Activated naive CD8-positive, alpha-beta T cell treated with anti-CD3 and anti-CD28 coated beads, Interleukin-2, amount 50 U/mL, for 24 hours (primary cell): Measurements from ENCODE around the gene ZNF800.
A peak's percentile ranks its signal among the peaks of the same experiment; 100 is the strongest.
"Not testable (repeated sequence)": the region's sequence is repeated elsewhere in the genome, so short reads cannot be mapped to it uniquely, and the experiment has no call there.

Experiments
- ATAC-seq: fragments of 150-1000 bp; cut with Tn5 transposase; one replicate; pipeline ENCODE4 v1.10.0; 2021
- DNase-seq: peaks from one replicate; pipeline ENCODE4 v3.0.0; 2021
- H3K27ac Mint-ChIP-seq: one replicate; pipeline ENCODE4 v1.8.0; 2021; ENCODE audit warnings: mild to moderate bottlenecking, mixed read lengths
- H3K27me3 Mint-ChIP-seq: one replicate; pipeline ENCODE4 v1.8.0; 2021; ENCODE audit warnings: mixed read lengths
- H3K36me3 Mint-ChIP-seq: one replicate; pipeline ENCODE4 v1.8.0; 2021; ENCODE audit warnings: low read depth, mixed read lengths
- H3K4me1 Mint-ChIP-seq: one replicate; pipeline ENCODE4 v1.8.0; 2021; ENCODE audit warnings: mixed read lengths
- H3K4me3 Mint-ChIP-seq: one replicate; pipeline ENCODE4 v1.8.0; 2021; ENCODE audit warnings: mild to moderate bottlenecking, moderate library complexity, mixed read lengths
- H3K9me3 Mint-ChIP-seq: one replicate; pipeline ENCODE4 v1.8.0; 2021; ENCODE audit warnings: mixed read lengths

Gene ZNF800

DNA sequence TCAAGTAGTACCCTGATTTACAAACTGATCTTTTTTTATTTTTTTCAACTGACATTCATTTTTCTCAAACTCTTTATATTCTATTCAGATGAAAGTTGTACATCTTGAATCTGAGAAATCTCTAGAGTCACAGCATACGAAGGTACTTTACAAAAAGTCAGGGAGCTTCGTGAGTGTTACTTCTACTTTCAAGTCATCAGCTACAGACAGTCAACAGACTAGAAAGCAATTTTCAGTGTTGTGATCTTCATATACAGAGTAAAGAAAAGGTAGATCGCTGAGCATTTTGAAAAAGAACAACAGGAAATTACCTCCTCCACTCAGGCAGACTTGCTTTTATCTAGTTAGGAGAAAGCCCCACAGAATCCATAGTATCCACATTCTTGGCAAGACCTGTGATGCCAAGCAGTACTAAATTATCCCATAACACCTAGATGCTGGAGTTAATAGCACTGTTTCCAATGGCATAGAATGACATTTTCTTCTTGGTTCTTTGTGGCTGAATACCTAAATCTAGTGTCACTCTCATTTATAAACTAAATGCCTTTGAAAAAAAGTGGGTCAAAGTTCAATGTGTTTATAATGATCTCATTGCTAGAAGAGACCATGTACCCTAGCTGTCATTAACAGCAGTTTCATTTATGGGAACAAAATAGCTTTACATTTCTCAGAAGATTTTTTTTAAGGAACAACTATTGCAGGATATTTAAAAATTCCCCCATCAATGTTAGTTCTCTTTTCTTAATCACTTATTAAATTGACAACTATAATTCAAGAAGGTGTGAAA is 12.0 kb upstream of the ZNF800 start:
- H3K27ac Mint-ChIP-seq, result peak overlapping the region; percentile 12
- no peak for DNase-seq
- no peaks in the 10 kb centered on the region for H3K36me3 Mint-ChIP-seq
- H3K4me1 Mint-ChIP-seq, result peaks cover 26% of the 10 kb centered on the region
- peak overlapping the region; percentile 43 for H3K4me3 Mint-ChIP-seq
- peaks cover 1% of the 10 kb centered on the region for H3K27me3 Mint-ChIP-seq
- H3K9me3 Mint-ChIP-seq, result no peaks in the 10 kb centered on the region
- ATAC-seq, result no peak

GRCh38 chr7:127396184-127396583 is 3.7 kb upstream of the ZNF800 start:
- DNase-seq, result peak; percentile 36
- Mint-ChIP-seq H3K27ac (no peak overlapping the region), H3K9me3 (peaks cover 12% of the 10 kb centered on the region), H3K4me1 (peaks cover 36% of the 10 kb centered on the region), H3K36me3 (peaks cover 4% of the 10 kb centered on the region), H3K27me3 (peaks cover 2% of the 10 kb centered on the region), H3K4me3 (no peak overlapping the region)
- ATAC-seq, result no peak

DNA sequence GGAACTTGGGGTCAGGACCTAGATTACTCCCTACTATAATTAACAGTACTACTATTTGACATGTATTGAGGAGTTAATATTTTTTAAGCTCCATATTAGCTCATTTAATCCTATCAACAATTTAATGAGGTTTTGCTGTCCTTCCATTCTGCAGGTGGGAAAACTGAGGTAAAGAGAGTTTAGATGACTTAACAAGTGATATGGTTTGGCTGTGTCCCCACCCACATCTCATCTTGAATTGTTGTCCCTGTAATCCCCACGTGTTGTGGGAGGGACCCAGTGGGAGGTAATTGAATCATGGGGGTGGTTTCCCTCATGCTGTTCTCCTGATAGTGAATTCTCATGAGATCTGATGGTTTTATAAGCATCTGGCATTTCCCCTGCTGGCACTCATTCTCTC is 2.6 kb upstream of the ZNF800 start:
- ATAC-seq, result not testable (repeated sequence)

GRCh38 chr7:127393368-127394058 is 1.0 kb upstream of the ZNF800 start:
- ATAC-seq (no peak), DNase-seq (peak; percentile 21)
- Mint-ChIP-seq H3K4me3 (peak overlapping the region; percentile 95), H3K27me3 (no peaks in the 10 kb centered on the region), H3K4me1 (peaks cover 62% of the 10 kb centered on the region), H3K9me3 (peaks cover 12% of the 10 kb centered on the region), H3K27ac (peak overlapping the region; percentile 98), H3K36me3 (peaks cover 25% of the 10 kb centered on the region)

More for the DNA sequence above, 2.6 kb upstream of the ZNF800 start:
- H3K9me3 Mint-ChIP-seq, result peaks cover 12% of the 10 kb centered on the region
- H3K27ac Mint-ChIP-seq, H3K27me3 Mint-ChIP-seq, DNase-seq, H3K4me3 Mint-ChIP-seq: not testable (repeated sequence)
- peaks cover 47% of the 10 kb centered on the region for H3K4me1 Mint-ChIP-seq
- H3K36me3 Mint-ChIP-seq, result peaks cover 13% of the 10 kb centered on the region

DNA sequence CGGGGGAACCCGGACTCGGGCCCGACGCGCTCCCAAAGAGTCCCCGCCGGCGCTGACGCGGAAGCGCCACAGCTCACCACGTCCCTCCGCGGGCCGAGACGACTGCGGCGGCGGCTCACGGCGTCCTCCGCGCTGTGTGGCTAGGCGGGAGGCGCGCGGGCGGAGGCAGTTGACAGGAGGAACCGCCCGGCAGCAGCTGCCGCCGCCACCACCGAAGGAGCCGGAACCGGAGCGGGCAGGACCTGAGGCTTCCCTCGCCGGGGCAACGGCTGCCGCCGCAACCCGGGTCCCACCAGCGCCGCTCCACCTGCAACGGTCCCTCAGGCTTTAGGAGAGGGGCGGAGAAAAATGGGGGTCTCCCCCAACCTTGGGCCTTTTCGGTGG is 334 bp downstream of the ZNF800 start:
- Mint-ChIP-seq H3K36me3 (peaks cover 36% of the 10 kb centered on the region), H3K9me3 (peaks cover 12% of the 10 kb centered on the region), H3K4me1 (peaks cover 72% of the 10 kb centered on the region), H3K27ac (peak overlapping the region; percentile 98), H3K4me3 (peak overlapping the region; percentile 95), H3K27me3 (no peaks in the 10 kb centered on the region)
- ATAC-seq (peak; percentile 63), DNase-seq (peak; percentile 73)

DNA sequence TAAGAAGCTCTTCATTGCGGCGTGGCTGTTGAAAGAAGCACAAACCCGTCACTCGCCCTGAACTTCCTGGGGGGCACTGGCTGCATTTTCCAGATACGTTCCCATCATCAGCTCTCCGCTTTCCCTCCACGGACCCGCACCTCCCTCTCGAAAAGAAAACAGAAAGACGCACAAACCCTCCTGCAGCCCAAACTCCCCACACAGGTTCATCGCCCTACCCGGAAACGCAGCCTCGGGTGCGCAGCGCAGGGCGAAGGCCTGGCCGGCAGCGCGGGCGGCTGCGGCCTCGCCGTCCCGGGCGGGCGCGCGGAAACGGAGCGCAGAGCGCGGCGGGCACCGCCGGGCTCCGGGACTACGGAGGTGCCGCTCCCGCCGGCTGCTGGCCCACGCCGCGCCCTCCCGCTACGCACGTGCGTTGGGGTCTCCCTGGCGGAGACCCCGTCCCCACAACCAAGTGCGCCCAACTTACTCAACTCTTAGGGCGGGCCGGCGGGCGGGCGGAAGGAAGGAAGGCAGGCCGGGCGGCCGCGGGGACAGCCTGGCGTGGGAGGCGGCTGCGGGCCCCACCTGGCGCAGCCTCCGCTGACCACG is 822 bp downstream of the ZNF800 start:
- ATAC-seq, result peak; percentile 22
- peak overlapping the region; percentile 95 for H3K4me3 Mint-ChIP-seq
- peak overlapping the region; percentile 98 for H3K27ac Mint-ChIP-seq
- no peaks in the 10 kb centered on the region for H3K27me3 Mint-ChIP-seq
- peak; percentile 48 for DNase-seq
- H3K36me3 Mint-ChIP-seq, result peaks cover 37% of the 10 kb centered on the region
- H3K4me1 Mint-ChIP-seq, result peaks cover 72% of the 10 kb centered on the region
- H3K9me3 Mint-ChIP-seq, result peaks cover 12% of the 10 kb centered on the region

- no peaks in the 10 kb centered on the region for H3K27me3 Mint-ChIP-seq
- ATAC-seq (no peak), DNase-seq (no peak)
- peaks cover 40% of the 10 kb centered on the region for H3K36me3 Mint-ChIP-seq
- H3K9me3 Mint-ChIP-seq, result peaks cover 8% of the 10 kb centered on the region
- peak overlapping the region; percentile 95 for H3K4me3 Mint-ChIP-seq
- H3K4me1 Mint-ChIP-seq, result peaks cover 72% of the 10 kb centered on the region
- peak overlapping the region; percentile 98 for H3K27ac Mint-ChIP-seq
Observed at GRCh38 chr7:127390817-127391590, 1.5 kb downstream of the ZNF800 start.

GRCh38 chr7:127390186-127390816 is 2.2 kb downstream of the ZNF800 start:
- peaks cover 68% of the 10 kb centered on the region for H3K4me1 Mint-ChIP-seq
- no peak for DNase-seq
- H3K9me3 Mint-ChIP-seq, result peaks cover 1% of the 10 kb centered on the region
- H3K4me3 Mint-ChIP-seq, result peak overlapping the region; percentile 95
- H3K27ac Mint-ChIP-seq, result peak overlapping the region; percentile 98
- H3K36me3 Mint-ChIP-seq, result peaks cover 43% of the 10 kb centered on the region
- H3K27me3 Mint-ChIP-seq, result no peaks in the 10 kb centered on the region
- no peak for ATAC-seq

DNA sequence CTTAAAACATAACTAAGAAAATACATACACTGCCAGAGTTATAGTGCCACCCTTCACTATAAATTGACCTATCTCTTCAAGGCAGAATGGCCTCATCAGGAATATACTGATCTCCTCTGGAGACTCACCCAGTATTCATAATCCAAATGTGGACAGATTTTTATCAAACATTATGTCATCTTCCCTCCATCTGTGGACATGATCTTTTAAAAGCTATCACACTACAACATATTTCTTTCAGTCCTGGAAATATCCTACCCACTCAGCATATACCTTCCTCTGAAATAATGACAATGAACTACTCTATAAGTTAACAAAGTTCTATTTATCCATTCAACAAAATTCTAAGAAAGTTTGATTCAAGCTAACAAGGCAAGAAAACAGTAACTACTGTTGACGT is 3.2 kb downstream of the ZNF800 start:
- DNase-seq, result no peak
- Mint-ChIP-seq H3K4me3 (peak overlapping the region; percentile 56), H3K9me3 (no peaks in the 10 kb centered on the region), H3K36me3 (peaks cover 49% of the 10 kb centered on the region), H3K4me1 (peaks cover 68% of the 10 kb centered on the region), H3K27me3 (no peaks in the 10 kb centered on the region), H3K27ac (no peak overlapping the region)
- no peak for ATAC-seq

GRCh38 chr7:127387974-127388373 is 4.5 kb downstream of the ZNF800 start:
- Mint-ChIP-seq H3K4me3 (peak overlapping the region; percentile 4), H3K9me3 (no peaks in the 10 kb centered on the region), H3K27me3 (no peaks in the 10 kb centered on the region), H3K4me1 (peaks cover 69% of the 10 kb centered on the region), H3K27ac (no peak overlapping the region), H3K36me3 (peaks cover 56% of the 10 kb centered on the region)
- DNase-seq, result no peak
- ATAC-seq, result no peak

DNA sequence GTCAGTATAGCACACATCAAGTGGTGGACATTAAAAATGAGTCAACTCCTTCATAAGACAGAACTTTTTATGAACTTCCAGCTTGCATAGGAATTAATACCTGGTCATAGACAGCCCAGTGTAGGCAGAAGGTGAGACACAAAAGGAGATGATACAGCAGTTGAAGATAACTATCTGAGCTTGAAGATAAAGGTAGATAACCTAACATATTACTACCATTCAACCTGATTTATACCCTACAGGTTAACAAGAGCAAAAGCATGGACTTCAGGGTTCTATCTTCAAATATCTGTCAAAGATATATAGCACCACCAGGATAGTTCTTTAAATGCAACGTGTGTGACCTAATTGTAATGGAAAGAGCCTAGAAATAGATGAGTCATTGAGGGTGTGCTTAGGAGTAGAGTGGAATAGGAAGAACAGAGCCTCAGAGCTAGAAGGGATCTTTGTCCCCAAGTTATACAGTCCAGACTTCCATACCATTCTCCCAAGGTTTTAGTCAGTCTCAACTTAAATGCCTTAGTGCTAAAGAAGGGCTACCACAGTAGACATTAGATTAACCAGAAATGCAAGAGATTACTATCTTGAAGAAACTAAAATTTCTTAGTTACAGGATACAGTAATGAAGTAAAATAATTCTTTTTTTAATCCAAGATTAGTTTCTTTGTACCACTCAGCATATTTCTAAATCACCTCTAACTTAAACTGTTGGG is 9.2 kb downstream of the ZNF800 start:
- H3K4me3 Mint-ChIP-seq, result no peak overlapping the region
- peak overlapping the region; percentile 69 for H3K27ac Mint-ChIP-seq
- peak; percentile 46 for ATAC-seq
- peaks cover 74% of the 10 kb centered on the region for H3K4me1 Mint-ChIP-seq
- no peaks in the 10 kb centered on the region for H3K27me3 Mint-ChIP-seq
- DNase-seq, result no peak
- H3K36me3 Mint-ChIP-seq, result peaks cover 53% of the 10 kb centered on the region
- no peaks in the 10 kb centered on the region for H3K9me3 Mint-ChIP-seq

- no peak overlapping the region for H3K4me3 Mint-ChIP-seq
- H3K27ac Mint-ChIP-seq, result peak overlapping the region; percentile 69
- H3K9me3 Mint-ChIP-seq, result no peaks in the 10 kb centered on the region
- DNase-seq (no peak), ATAC-seq (peak; percentile 46)
- H3K4me1 Mint-ChIP-seq, result peaks cover 75% of the 10 kb centered on the region
- peaks cover 53% of the 10 kb centered on the region for H3K36me3 Mint-ChIP-seq
- no peaks in the 10 kb centered on the region for H3K27me3 Mint-ChIP-seq
Observed at GRCh38 chr7:127382301-127383085, 10.0 kb downstream of the ZNF800 start.

DNA sequence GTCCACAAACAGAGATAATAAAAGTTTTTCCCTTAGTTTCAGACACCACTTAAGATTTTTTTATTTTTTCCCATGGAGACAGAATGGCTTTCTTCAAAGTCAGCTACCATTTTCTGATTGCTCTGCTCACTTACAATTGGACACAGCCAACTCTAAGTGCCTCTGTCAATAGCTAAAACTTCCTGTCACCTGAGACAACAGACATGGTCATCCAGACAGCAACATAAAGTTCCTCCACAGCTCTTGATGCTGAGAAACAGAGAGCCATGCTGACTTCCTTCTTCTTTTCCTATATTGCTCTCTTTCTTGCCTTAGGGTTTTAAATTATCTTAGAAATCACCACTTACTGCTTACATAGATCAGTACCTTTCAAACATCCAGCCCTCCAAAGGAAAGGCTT is 12.0 kb downstream of the ZNF800 start:
- Mint-ChIP-seq H3K27me3 (no peaks in the 10 kb centered on the region), H3K27ac (no peak overlapping the region), H3K4me3 (no peak overlapping the region), H3K36me3 (peaks cover 59% of the 10 kb centered on the region), H3K4me1 (peaks cover 83% of the 10 kb centered on the region), H3K9me3 (no peaks in the 10 kb centered on the region)
- DNase-seq (no peak), ATAC-seq (no peak)
